ENCODE results near the gene TRAIP. TPM values are rescaled to one million over a fixed set of nuclear protein-coding genes. Genes with fewer than 3 reads are reported as not detected.
"Not testable (repeated sequence)": the region's sequence is repeated elsewhere in the genome, so short reads cannot be mapped to it uniquely, and the experiment has no call there.

TRAIP gene
- 6.6 and 10.4 TPM in 2 replicates for total RNA-seq (2014; rRNA removed; shearing (Covaris generic))

GRCh38 chr3:49856181-49857005 is at the start of gene TRAIP:
Gene TRAIP, minus strand, starts transcription at chr3:49856564. Its CDS starts 111 bp downstream, at chr3:49856453.
- peak; percentile 91 for DNase-seq (ENCODE audit: low read depth)

DNA sequence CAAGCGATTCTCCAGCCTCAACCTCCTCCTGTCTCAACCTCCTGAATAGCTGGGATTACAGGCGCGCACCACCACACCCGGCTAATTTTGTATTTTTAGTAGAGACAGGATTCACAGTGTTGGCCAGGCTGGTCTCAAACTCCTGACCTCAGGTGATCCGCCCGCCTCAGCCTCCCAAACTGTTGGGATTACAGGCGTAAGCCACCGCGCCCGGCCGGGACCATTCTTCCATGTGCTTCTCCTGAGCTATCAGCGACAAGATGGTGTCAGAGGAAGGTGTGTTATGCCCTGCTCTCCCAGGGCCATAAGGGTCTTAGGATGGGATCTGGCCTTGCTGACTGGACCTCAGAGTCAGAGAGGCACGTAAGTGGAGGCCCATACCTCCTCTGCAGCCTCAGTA is 48.1 kb upstream of the TRAIP start:
- DNase-seq (ENCODE audit: low read depth), result not testable (repeated sequence)

DNA sequence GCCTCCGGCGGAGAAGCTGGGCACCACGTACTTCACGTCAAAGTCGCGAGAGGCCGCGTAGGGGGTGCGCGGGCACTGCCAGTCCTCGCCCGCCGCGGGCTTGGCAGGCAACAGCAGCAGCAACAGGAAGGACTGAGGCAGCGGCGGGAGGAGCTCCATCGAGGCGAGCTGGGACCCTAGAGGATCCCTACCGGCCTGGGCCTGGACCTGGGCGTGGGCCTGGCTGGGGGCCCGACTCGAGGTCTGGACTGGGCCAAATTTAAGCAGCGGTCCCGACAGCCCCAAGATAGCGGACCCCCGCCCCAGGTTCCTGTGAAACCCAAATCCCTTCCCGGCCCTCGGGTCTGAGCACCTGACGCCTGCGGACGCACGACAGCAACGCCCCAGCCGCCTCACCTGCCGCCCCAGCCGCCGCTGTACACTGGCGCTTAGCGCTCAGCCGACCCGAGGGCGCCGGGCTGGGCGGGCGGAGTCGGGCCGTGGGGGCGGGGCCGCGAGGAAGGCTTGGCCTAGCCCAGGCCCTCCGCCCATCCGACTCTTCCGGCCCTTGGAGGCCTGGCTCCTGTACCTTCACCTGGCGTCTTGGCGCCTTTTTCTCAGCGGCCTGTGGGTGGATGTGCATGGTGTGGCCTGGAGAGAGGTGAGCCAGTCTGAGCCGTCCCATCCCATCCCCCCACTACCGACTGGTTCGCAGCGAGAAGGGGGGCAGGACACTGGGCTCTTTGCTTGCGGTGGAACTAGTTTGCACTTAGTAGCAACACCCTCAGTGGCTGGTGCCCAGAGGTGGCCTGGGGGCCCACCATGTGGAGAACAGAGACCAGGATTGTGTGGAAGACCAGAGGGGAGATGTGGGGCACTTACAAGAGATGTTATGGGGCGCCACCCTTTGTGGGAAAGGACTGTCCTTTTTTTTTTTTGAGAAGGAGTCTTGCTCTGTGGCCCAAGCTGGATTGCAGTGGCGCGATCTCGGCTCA is 47.4 kb upstream of the TRAIP start, which contains the start of gene MST1R:
Gene MST1R (minus strand): TSS at position 423 of the 974 bp plus-strand sequence. CDS start 264 bp downstream, at position 159.
- no peak for DNase-seq (ENCODE audit: low read depth)

DNA sequence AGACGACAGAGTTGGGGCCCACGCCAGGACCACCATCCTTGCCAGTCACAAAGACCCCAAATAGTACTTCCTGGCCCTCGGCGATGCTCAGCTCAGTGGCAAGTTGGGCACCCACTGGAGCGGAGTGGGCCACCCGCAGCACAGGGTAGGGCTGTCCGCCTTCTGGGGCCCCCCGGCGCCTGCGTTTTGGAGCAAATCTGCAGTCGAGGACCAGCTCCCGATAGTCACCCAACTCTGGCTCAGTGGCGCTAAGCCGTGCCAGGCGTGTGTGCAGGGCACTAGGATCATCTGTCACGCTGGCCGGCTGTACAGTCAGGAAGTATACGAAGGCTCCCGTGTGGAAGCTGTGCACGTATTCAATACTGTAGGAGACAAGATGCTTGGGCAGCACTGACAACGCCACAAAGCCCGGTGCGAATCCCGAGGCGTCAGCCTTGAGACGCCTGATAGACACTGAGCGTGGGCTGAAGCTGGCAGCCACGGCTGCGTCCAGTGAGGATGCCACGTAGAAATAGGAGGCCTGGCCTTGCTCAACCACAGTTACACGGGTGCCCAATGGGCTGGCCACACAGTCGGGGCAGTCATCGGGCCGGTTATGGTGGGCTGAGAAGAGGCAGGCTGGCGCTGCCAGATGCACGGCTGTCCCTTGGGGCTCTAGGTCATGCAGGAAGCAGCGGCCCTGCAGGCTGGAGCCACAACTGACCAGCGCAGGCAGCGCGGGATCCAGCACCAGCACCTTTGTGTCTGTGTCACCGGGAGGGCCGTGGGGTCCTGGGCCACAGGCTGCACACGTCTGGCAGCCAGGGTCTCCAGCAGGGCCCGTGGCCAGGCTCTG is 46.4 kb upstream of the TRAIP start:
- no peak for DNase-seq (ENCODE audit: low read depth)

GRCh38 chr3:49901366-49902339 is 45.3 kb upstream of the TRAIP start:
- no peak for DNase-seq (ENCODE audit: low read depth)

- DNase-seq (ENCODE audit: low read depth), result peak; percentile 81
Observed at GRCh38 chr3:49900491-49901153, 44.3 kb upstream of the TRAIP start.

DNA sequence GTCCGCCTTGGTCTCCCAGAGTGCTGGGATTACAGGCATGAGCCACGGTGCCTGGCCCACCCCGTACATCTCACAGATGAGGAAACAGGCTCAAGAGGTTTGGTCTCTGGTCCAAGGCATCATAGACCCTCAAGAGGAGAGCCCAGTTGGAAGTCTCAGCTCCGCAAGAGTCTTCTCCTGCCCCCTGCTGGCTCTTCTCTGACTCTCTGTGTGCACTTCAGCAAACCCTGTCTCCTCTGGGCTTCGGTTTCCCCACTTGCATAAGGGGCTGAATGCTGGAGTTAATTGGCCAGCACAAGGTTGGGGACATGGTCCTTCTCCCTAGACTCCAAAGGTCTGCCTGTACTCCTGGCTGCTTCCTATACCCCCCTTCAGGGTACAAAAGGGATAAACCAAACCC is 43.5 kb upstream of the TRAIP start:
- DNase-seq (ENCODE audit: low read depth), result no peak

GRCh38 chr3:49898991-49899390 is 42.6 kb upstream of the TRAIP start:
- no peak for DNase-seq (ENCODE audit: low read depth)

- DNase-seq (ENCODE audit: low read depth), result no peak
Observed at GRCh38 chr3:49896345-49896744, 40.0 kb upstream of the TRAIP start.

DNA sequence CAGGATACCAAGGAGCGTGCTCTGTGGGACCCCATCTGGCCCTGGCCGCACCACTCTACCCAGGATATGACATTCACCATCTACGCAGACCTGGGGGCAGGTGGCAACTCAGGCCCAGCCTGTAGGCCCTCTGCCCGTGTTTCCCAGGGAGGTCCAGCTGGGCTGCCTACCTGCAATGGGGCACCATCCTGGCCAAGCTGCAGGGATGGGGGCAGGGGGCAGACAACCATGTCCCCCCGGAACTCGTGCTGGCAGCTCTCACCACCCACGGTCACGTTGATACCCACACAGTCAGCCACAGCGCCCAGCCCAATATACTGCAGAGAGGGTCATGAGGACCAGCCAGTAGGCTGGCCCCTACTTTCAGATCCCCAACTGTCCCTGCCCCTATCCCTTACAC is 39.4 kb upstream of the TRAIP start:
- no peak for DNase-seq (ENCODE audit: low read depth)

GRCh38 chr3:49889296-49889695 is 32.9 kb upstream of the TRAIP start:
- DNase-seq (ENCODE audit: low read depth), result no peak

DNA sequence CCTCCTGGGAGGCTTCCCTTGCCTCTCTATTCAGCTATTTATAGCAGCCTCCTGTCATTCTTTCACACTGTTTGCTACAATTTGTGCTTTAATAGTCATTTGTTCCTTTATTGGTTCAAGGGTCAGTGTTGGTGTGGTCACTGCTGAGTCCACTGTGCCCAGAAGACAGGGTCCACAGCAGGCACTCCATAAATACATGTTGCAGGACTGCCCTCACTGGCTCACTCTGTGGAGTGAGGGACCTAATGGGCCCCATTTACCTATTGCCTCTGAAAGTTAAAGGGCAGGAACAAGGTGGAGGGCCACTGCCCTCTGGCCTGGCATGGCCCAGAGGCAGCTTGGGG is 30.5 kb upstream of the TRAIP start:
- no peak for DNase-seq (ENCODE audit: low read depth)

GRCh38 chr3:49883998-49884397 is 27.6 kb upstream of the TRAIP start:
- no peak for DNase-seq (ENCODE audit: low read depth)

- no peak for DNase-seq (ENCODE audit: low read depth)
Observed at GRCh38 chr3:49882166-49882565, 25.8 kb upstream of the TRAIP start.

DNA sequence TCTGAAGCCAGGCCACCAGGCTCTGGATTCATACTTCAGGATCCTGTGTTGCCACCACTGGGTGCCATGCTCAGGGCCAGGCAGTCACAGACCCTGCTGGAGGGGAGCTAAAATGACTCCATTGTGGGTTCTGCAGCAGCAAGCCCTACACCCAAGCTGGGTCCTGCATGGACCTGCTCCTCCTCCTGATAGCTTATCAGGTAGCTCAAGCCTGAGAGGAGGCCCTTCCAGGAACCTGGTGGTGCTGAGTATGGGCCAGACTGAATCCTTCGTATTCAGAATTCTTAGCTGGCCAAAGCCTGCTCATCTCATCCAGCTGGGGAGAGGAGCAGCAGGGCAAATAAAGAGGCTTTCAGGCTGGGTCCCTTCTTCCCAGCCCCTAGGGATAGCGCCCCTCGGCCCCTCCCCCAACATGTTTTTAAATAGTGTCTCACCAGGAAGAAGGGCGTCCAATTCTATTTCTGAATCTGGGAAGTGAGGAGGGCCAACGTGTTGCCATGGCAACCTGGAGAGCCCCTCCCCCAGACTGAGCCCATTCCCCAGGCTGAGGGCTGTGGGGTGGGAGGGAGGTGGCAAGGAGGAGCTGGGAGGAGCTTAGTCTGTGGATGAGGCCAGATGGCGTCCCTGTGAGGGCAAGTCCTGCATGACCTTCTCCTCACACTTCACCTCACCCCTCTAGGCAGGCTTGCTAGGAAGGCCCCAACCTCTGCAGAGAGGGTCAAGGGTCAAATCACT is 24.4 kb upstream of the TRAIP start:
- no peak for DNase-seq (ENCODE audit: low read depth)

- DNase-seq (ENCODE audit: low read depth), result no peak
Observed at GRCh38 chr3:49879721-49880120, 23.4 kb upstream of the TRAIP start.

DNA sequence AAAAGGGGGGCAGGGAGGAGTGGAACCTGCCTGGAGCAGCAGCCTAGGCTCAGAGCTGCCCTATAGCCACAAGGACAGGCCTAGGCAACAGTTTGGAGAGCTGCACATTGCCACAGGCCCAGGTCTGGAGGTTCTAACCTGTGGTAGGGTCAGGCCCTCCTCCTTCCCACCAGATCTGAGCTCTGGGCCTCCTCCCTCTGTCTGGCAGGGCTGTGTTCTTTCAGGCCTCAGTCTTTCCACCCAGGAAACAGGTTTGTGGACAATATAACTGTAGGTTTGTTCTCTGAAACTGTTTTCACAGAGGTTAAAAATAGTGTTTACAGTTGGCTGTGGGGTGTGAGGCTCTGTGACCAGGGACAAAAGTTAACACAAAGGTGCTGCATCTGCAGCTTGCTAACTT is 22.3 kb upstream of the TRAIP start:
- no peak for DNase-seq (ENCODE audit: low read depth)

DNA sequence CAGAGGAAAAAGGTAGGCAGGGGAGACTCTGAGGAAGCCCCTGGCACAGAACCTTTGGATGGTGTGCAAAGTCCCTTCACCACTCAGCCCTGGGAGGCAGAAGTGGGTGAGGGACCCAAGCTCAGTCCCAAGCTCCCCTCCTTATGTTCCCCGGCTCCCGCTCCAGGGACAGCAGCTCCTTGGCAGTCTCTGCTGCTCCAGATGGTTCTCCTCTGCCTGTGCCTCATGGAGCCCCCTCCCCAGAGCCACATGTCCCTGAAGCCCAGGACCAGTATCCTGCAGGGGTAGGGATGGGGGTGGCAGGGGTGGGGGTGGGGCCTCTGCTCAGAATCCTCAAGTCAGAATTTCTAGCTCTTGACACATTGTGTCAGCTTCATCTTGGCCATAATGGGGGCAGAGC is 21.4 kb upstream of the TRAIP start:
- no peak for DNase-seq (ENCODE audit: low read depth)

- DNase-seq (ENCODE audit: low read depth), result no peak
Observed at GRCh38 chr3:49876567-49876966, 20.2 kb upstream of the TRAIP start.

All from Daoy (cell line).